GM21723 (cell line): ENCODE results near the gene GPR137B.
"Not testable (repeated sequence)": the region's sequence is repeated elsewhere in the genome, so short reads cannot be mapped to it uniquely, and the experiment has no call there.

Experiments
- ATAC-seq: cut with Tn5 transposase; IDR thresholded peaks from one replicate; pipeline ENCODE4 v1.9.1; 2021; ENCODE audit warnings: mild to moderate bottlenecking, moderate library complexity; ENCODE audit not compliant: unreplicated experiment

GPR137B gene

GRCh38 chr1:236142253-236143103, at the start of gene GPR137B:
Gene GPR137B (plus strand): TSS chr1:236142539. CDS start chr1:236142623, 84 bp downstream.
- ATAC-seq: peak; percentile 63

GRCh38 chr1:236092899-236093298, 49.4 kb upstream of the GPR137B start:
- ATAC-seq: no peak

- no peak for ATAC-seq
These were observed 46.4 kb upstream of the GPR137B start for GRCh38 chr1:236095705-236096520.

GRCh38 chr1:236096660-236097482, 45.5 kb upstream of the GPR137B start:
- not testable (repeated sequence) for ATAC-seq

- ATAC-seq: no peak
These were observed 44.1 kb upstream of the GPR137B start for GRCh38 chr1:236098267-236098666.

GRCh38 chr1:236099355-236099974, 42.9 kb upstream of the GPR137B start:
- ATAC-seq: no peak

- ATAC-seq: no peak
These were observed 41.5 kb upstream of the GPR137B start for GRCh38 chr1:236100799-236101198.

GRCh38 chr1:236101233-236102200, 40.8 kb upstream of the GPR137B start:
- ATAC-seq: no peak

- ATAC-seq: no peak
These were observed 39.7 kb upstream of the GPR137B start for GRCh38 chr1:236102611-236103010.

GRCh38 chr1:236103059-236103458, 39.3 kb upstream of the GPR137B start:
- ATAC-seq: no peak

GRCh38 chr1:236103646-236104218, 38.6 kb upstream of the GPR137B start:
- ATAC-seq: no peak

- no peak for ATAC-seq
These were observed 35.0 kb upstream of the GPR137B start for GRCh38 chr1:236107121-236107907.

GRCh38 chr1:236108027-236108648, 34.2 kb upstream of the GPR137B start:
- ATAC-seq: no peak

GRCh38 chr1:236110137-236110536, 32.2 kb upstream of the GPR137B start:
- ATAC-seq: no peak

- ATAC-seq: no peak
These were observed 30.6 kb upstream of the GPR137B start for GRCh38 chr1:236111527-236112331.

GRCh38 chr1:236112332-236112627, 30.1 kb upstream of the GPR137B start:
- no peak for ATAC-seq

- ATAC-seq: no peak
These were observed 28.9 kb upstream of the GPR137B start for GRCh38 chr1:236113324-236114032.
